IMR-90 (cell line): ENCODE data around the gene STAG2. TPM values are rescaled to one million over a fixed set of nuclear protein-coding genes. Genes with fewer than 3 reads are reported as not detected.

Experiments used
- ATAC-seq: fragments of 200-7000 bp; cut with Tn5 transposase; 2 replicates; pipeline ENCODE4 v1.9.1; 2020; ENCODE audit warnings: low read depth, mild to moderate bottlenecking, moderate library complexity
- BruUV-seq: library from RNA; stranded (reverse); fragments of 400-500 nt; replicated peaks from 2 replicates; lab custom pipeline; 2021; lab: Mats Ljungman, UMichigan
- CTCF ChIA-PET: fragments of 300-600 bp; formaldehyde crosslinking; extraction: SDS; loops from one replicate; lab custom pipeline; 2021; ENCODE audit warnings: antibody characterized with exemption; lab: Yijun Ruan, JAX
- POLR2A ChIA-PET: fragments of 300-600 bp; sonication (Branson Sonifier 250); formaldehyde crosslinking; loops from one replicate; lab custom pipeline; 2022; ENCODE audit warnings: antibody characterized with exemption; ENCODE audit not compliant: unreplicated experiment; lab: Charles Lee
- DNase-seq: peaks from one replicate; pipeline ENCODE4 v3.0.0; 2013
- H2AFZ ChIP-seq: replicated peaks from 2 replicates; pipeline ENCODE3; 2013; ENCODE audit warnings: low read length, mild to moderate bottlenecking; ENCODE audit not compliant: poor library complexity
- H2AK5ac ChIP-seq: 2 replicates; pipeline ENCODE4 v1.6.1; 2013; ENCODE audit warnings: low read depth, low read length, inconsistent platforms
- H2AK9ac ChIP-seq: replicated peaks from 2 replicates; pipeline ENCODE3; 2013; ENCODE audit warnings: mild to moderate bottlenecking, low read depth, low read length, moderate library complexity; ENCODE audit not compliant: poor library complexity
- H2BK120ac ChIP-seq: 2 replicates; pipeline ENCODE4 v1.6.1; 2013; ENCODE audit warnings: low read depth, low read length, inconsistent platforms
- H2BK15ac ChIP-seq: 3 replicates; pipeline ENCODE4 v1.6.1; 2013; ENCODE audit warnings: low read depth, low read length, inconsistent platforms
- H2BK20ac ChIP-seq: 2 replicates; pipeline ENCODE4 v1.6.1; 2013; ENCODE audit warnings: low read depth, mild to moderate bottlenecking, inconsistent platforms, low read length, moderate library complexity
- H2BK5ac ChIP-seq: 2 replicates; pipeline ENCODE4 v1.6.1; 2013; ENCODE audit warnings: mild to moderate bottlenecking, low read depth, low read length, inconsistent platforms; ENCODE audit not compliant: poor library complexity, severe bottlenecking
- H3K14ac ChIP-seq: replicated peaks from 2 replicates; pipeline ENCODE4 v1.6.1; 2013; ENCODE audit warnings: low read depth, low read length, inconsistent platforms
- H3K18ac ChIP-seq: 2 replicates; pipeline ENCODE4 v1.6.1; 2013; ENCODE audit warnings: low read depth, low read length, control low read depth
- H3K23ac ChIP-seq: 2 replicates; pipeline ENCODE4 v1.6.1; 2013; ENCODE audit warnings: low read depth, low read length, inconsistent platforms
- H3K27ac ChIP-seq: 2 replicates; pipeline ENCODE4 v1.5.1; 2013; ENCODE audit warnings: mild to moderate bottlenecking, control low read depth, low read length; ENCODE audit not compliant: insufficient read depth
- H3K27me3 ChIP-seq: 2 replicates; pipeline ENCODE4 v1.6.1; 2013; ENCODE audit warnings: low read length; ENCODE audit not compliant: control insufficient read depth, insufficient read depth
- H3K36me3 ChIP-seq: 2 replicates; pipeline ENCODE4 v1.6.1; 2013; ENCODE audit warnings: low read length, mixed read lengths; ENCODE audit not compliant: control insufficient read depth, insufficient read depth
- H3K4ac ChIP-seq: 2 replicates; pipeline ENCODE4 v1.6.1; 2013; ENCODE audit warnings: low read depth, low read length, inconsistent platforms
- H3K4me1 ChIP-seq: 2 replicates; pipeline ENCODE4 v1.6.1; 2013; ENCODE audit warnings: low read length, mixed read lengths; ENCODE audit not compliant: control insufficient read depth, insufficient read depth
- H3K4me2 ChIP-seq: 2 replicates; pipeline ENCODE4 v1.6.1; 2013; ENCODE audit warnings: low read depth, mild to moderate bottlenecking, control low read depth, low read length, moderate library complexity
- H3K4me3 ChIP-seq: 2 replicates; pipeline ENCODE4 v1.5.1; 2013; ENCODE audit warnings: low read depth, mild to moderate bottlenecking, control low read depth, low read length, moderate library complexity; ENCODE audit not compliant: insufficient read depth
- H3K56ac ChIP-seq: 2 replicates; pipeline ENCODE4 v1.6.1; 2013; ENCODE audit warnings: low read length, inconsistent platforms; ENCODE audit not compliant: insufficient read depth; ENCODE audit errors: extremely low read depth
- H3K79me1 ChIP-seq, 2 experiments: 2 replicates each; pipeline ENCODE4 v1.6.1; 2013; ENCODE audit warnings: low read length in 2 of 2, inconsistent platforms in 1 of 2, low read depth in 1 of 2
- H3K9ac ChIP-seq: 2 replicates; pipeline ENCODE4 v1.6.1; 2013; ENCODE audit warnings: low read depth, low read length, control low read depth
- H3K9me1 ChIP-seq: 2 replicates; pipeline ENCODE4 v1.6.1; 2013; ENCODE audit warnings: low read length, inconsistent platforms; ENCODE audit not compliant: insufficient read depth
- H3K9me3 ChIP-seq: 2 replicates; pipeline ENCODE4 v1.6.1; 2013; ENCODE audit warnings: low read length; ENCODE audit not compliant: control insufficient read depth, insufficient read depth
- H4K20me1 ChIP-seq: 2 replicates; pipeline ENCODE4 v1.6.1; 2013; ENCODE audit warnings: low read length, inconsistent platforms; ENCODE audit not compliant: insufficient read depth
- H4K5ac ChIP-seq: 2 replicates; pipeline ENCODE4 v1.6.1; 2013; ENCODE audit warnings: mild to moderate bottlenecking, low read depth, low read length, control low read depth
- H4K8ac ChIP-seq, 2 experiments: 2 replicates each; pipeline ENCODE4 v1.6.1; 2013; ENCODE audit warnings: low read depth in 2 of 2, low read length in 2 of 2, control low read depth in 1 of 2, inconsistent platforms in 1 of 2
- H4K91ac ChIP-seq: 2 replicates; pipeline ENCODE4 v1.6.1; 2013; ENCODE audit warnings: low read depth, low read length, inconsistent platforms; ENCODE audit not compliant: insufficient read depth
- BHLHE40 ChIP-seq: fragments of 150-350 bp; IDR thresholded peaks from 2 replicates; pipeline ENCODE4 v1.6.1; 2016; ENCODE audit warnings: mild to moderate bottlenecking, low read depth, low read length
- CEBPB ChIP-seq: IDR thresholded peaks from 2 replicates; pipeline ENCODE4 v1.6.1; 2012; ENCODE audit warnings: low read depth, low read length, improper control_type of control experiment
- CHD1 ChIP-seq: IDR thresholded peaks from 2 replicates; pipeline ENCODE4 v1.6.1; 2012; ENCODE audit warnings: low read depth, low read length, improper control_type of control experiment
- CTCF ChIP-seq: conservative IDR thresholded peaks from 2 replicates; pipeline ENCODE4 v1.5.1; 2012; ENCODE audit warnings: mild to moderate bottlenecking, low read depth, low read length, improper control_type of control experiment
- ELK1 ChIP-seq: fragments of 150-350 bp; IDR thresholded peaks from 2 replicates; pipeline ENCODE4 v1.6.1; 2016; ENCODE audit warnings: low read depth, mild to moderate bottlenecking, low read length, moderate library complexity, borderline replicate concordance
- FOS ChIP-seq: fragments of 150-350 bp; IDR thresholded peaks from 2 replicates; pipeline ENCODE4 v1.6.1; 2016; ENCODE audit warnings: low read depth, low read length
- MAFK ChIP-seq: IDR thresholded peaks from 2 replicates; pipeline ENCODE4 v1.6.1; 2012; ENCODE audit warnings: low read depth, low read length, improper control_type of control experiment
- MAZ ChIP-seq: IDR thresholded peaks from 2 replicates; pipeline ENCODE4 v1.6.1; 2012; ENCODE audit warnings: low read depth, mild to moderate bottlenecking, low read length, improper control_type of control experiment, moderate library complexity, borderline replicate concordance
- MXI1 ChIP-seq: IDR thresholded peaks from 2 replicates; pipeline ENCODE4 v1.6.1; 2012; ENCODE audit warnings: low read depth, mild to moderate bottlenecking, low read length, moderate library complexity, borderline replicate concordance
- NFE2L2 ChIP-seq: fragments of 150-350 bp; IDR thresholded peaks from 2 replicates; pipeline ENCODE4 v1.6.1; 2016; ENCODE audit warnings: low read depth, mild to moderate bottlenecking, low read length
- POLR2A ChIP-seq: IDR thresholded peaks from 2 replicates; pipeline ENCODE4 v1.6.1; 2012; ENCODE audit warnings: mild to moderate bottlenecking, low read depth, low read length
- RAD21 ChIP-seq: IDR thresholded peaks from 2 replicates; pipeline ENCODE4 v1.6.1; 2012; ENCODE audit warnings: low read length, improper control_type of control experiment
- RCOR1 ChIP-seq: IDR thresholded peaks from 2 replicates; pipeline ENCODE4 v1.6.1; 2012; ENCODE audit warnings: mild to moderate bottlenecking, low read length, improper control_type of control experiment; ENCODE audit not compliant: insufficient replicate concordance
- RFX5 ChIP-seq: IDR thresholded peaks from 2 replicates; pipeline ENCODE4 v1.8.0; 2012; ENCODE audit warnings: low read depth, mild to moderate bottlenecking, low read length, moderate library complexity
- SMC3 ChIP-seq: fragments of 150-350 bp; IDR thresholded peaks from 2 replicates; pipeline ENCODE4 v1.6.1; 2016; ENCODE audit warnings: low read depth, mild to moderate bottlenecking, antibody characterized with exemption, low read length, moderate library complexity
- USF2 ChIP-seq: fragments of 150-350 bp; IDR thresholded peaks from 2 replicates; pipeline ENCODE4 v1.6.1; 2017; ENCODE audit warnings: mild to moderate bottlenecking, antibody characterized with exemption, low read length, low read depth
- WGBS, 2 experiments: methylation state at CpG; one replicate each; pipeline versions ENCODE4 v1.1.5 to v1.1.7; 2013; ENCODE audit warnings: missing lambda C conversion rate in 2 of 2; ENCODE audit not compliant: insufficient read length in 1 of 2; ENCODE audit errors: extremely low coverage in 2 of 2; 5-methylcytosine and 5-hydroxymethylcytosine counted together
- dilution Hi-C: fragments of 300-500 bp; cut with HindIII; formaldehyde crosslinking; loops from one replicate; pipeline ENCODE4 v1.14.3; 2018; ENCODE audit warnings: low sequenced_read_pairs; ENCODE audit not compliant: unreplicated experiment
- in situ Hi-C: fragments of 300-500 bp; cut with MboI; formaldehyde crosslinking; loops from 3 replicates; pipeline ENCODE4 v1.14.3; 2019; ENCODE audit warnings: low sequenced_read_pairs, inconsistent platforms, mixed read lengths
- intact Hi-C: fragments of 100-400 bp; cut with micrococcal nuclease; formaldehyde crosslinking; loops from 2 replicates; pipeline ENCODE4 v1.10.0; 2022
- polyA plus RNA-seq, 3 experiments: library from polyadenylated mRNA; depleted of rRNA; stranded (reverse); fragments of >200 nt; gene quantifications; 2 replicates each; pipeline ENCODE4 v1.2.3, GENCODE V29; 2012; ENCODE audit warnings: low replicate concordance in 1 of 3
- total RNA-seq: library from RNA; depleted of rRNA; stranded (reverse); fragments of >200 nt; gene quantifications from 2 replicates; pipeline ENCODE4 v1.2.3, GENCODE V29; 2012

STAG2 gene
- total and polyA plus RNA-seq, 2 of the 4 experiments (the other 2 are of a cell fraction): 19.6 to 71.2 TPM

DNA sequence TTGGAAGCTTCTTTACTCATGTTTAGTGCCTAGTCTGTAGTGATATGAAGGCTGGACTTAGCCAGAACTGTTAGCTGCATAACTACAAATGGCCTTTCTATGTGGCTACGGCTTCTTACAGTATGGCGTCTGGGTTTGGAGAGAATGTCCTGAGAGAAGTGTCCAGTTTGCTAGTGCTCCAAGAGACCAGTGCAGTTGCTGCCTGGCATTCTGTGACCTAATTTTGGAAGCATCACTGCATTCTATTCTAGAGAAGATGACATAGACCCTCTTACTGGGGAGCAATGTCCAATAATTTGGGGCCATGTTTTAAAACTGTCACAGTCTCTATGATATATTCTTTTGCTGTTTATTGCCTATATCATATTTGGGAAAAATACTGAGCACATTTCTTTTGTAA lies 74.2 kb downstream of the STAG2 start:
- no peak overlapping the region for H3K14ac ChIP-seq
- BruUV-seq: no TSS peak

More for the DNA sequence above, 74.2 kb downstream of the STAG2 start:
- 0 out of 2 replicates have a peak, but pooled peaks cover 3% of the 10 kb centered on the region for H3K9me1 ChIP-seq
- H4K5ac ChIP-seq: no peak overlapping the region
- ChIA-PET POLR2A (no interaction called here), CTCF (interaction anchor here (0.7 to 1.5 kb wide), 2 partner anchors 62 to 320 kb away, joined by 3 to 4 read pairs; no protein-coding TSS in a partner anchor)
- H3K36me3 ChIP-seq: no peaks in the 10 kb centered on the region; the same call in 1 of the 2 replicates
- H2BK15ac ChIP-seq: no peak overlapping the region
- no peaks in the 10 kb centered on the region for H3K9me3 ChIP-seq
- no peak overlapping the region for H3K56ac ChIP-seq
- no peak overlapping the region for H2AK5ac ChIP-seq
- no peak overlapping the region for H3K9ac ChIP-seq
- dilution Hi-C loops (no loop called here), in situ Hi-C loops (no loop called here), intact Hi-C loops (no loop called here)
- no peak overlapping the region for H3K23ac ChIP-seq
- H3K4ac ChIP-seq: no peak overlapping the region
- no peak overlapping the region for H2BK20ac ChIP-seq
- H3K4me1 ChIP-seq: peaks cover 2% of the 10 kb centered on the region
- WGBS, 2 experiments: no CpG with 5 or more reads among the region's 2 CpGs
- H3K79me1 ChIP-seq: peaks cover 6 to 9% of the 10 kb centered on the region in 2 experiments; a peak in 3 of 4 replicates
- H2BK5ac ChIP-seq: no peak overlapping the region
- TF ChIP-seq RFX5 (no peak), CHD1 (no peak), SMC3 (no peak), MAZ (no peak), RAD21 (no peak), BHLHE40 (no peak), MXI1 (no peak), RCOR1 (no peak), CTCF (no peak), POLR2A (no peak), USF2 (no peak), NFE2L2 (no peak), MAFK (no peak), FOS (no peak), CEBPB (no peak), ELK1 (no peak)
- no peak overlapping the region for H3K4me2 ChIP-seq
- H3K4me3 ChIP-seq: no peak overlapping the region
- H3K27me3 ChIP-seq: no peaks in the 10 kb centered on the region
- H3K18ac ChIP-seq: no peak overlapping the region
- H3K27ac ChIP-seq: no peak overlapping the region
- H4K91ac ChIP-seq: no peak overlapping the region
- no peaks in the 10 kb centered on the region for H4K20me1 ChIP-seq
- no peak overlapping the region for H2BK120ac ChIP-seq
- no peak for ATAC-seq
- no peak for DNase-seq
- no peak overlapping the region for H4K8ac ChIP-seq
- no peak overlapping the region for H2AFZ ChIP-seq
- H2AK9ac ChIP-seq: no peak overlapping the region
